ENCODE results near the gene PSMG3.

Gene PSMG3

GRCh38 chr7:1591876-1592275 lies 22.0 kb upstream of the PSMG3 start:
- DNase-seq: no peak
- no peak for TF ChIP-seq CTCF (IDR thresholded peaks at IDR 0.05)
- H3K4me3 Mint-ChIP-seq: no peak overlapping the region
- peaks cover 26% of the 10 kb centered on the region for H3K27me3 Mint-ChIP-seq (ENCODE audit: low read depth, poor library complexity)
- peaks cover 5% of the 10 kb centered on the region for H3K36me3 Mint-ChIP-seq (ENCODE audit: low read depth)
- H3K27ac Mint-ChIP-seq: no peak overlapping the region
- peaks cover 15% of the 10 kb centered on the region for H3K9me3 Mint-ChIP-seq
- peaks cover 26% of the 10 kb centered on the region for H3K4me1 Mint-ChIP-seq

- no peak overlapping the region for H3K4me3 Mint-ChIP-seq
- TF ChIP-seq CTCF (IDR thresholded peaks at IDR 0.05): no peak
- H3K27me3 Mint-ChIP-seq (ENCODE audit: low read depth, poor library complexity): peaks cover 26% of the 10 kb centered on the region
- DNase-seq: no peak
- peaks cover 15% of the 10 kb centered on the region for H3K9me3 Mint-ChIP-seq
- H3K36me3 Mint-ChIP-seq (ENCODE audit: low read depth): peaks cover 5% of the 10 kb centered on the region
- H3K4me1 Mint-ChIP-seq: peaks cover 22% of the 10 kb centered on the region
- H3K27ac Mint-ChIP-seq: no peak overlapping the region
Measured at GRCh38 chr7:1591396-1591795, 21.6 kb upstream of the PSMG3 start.

GRCh38 chr7:1590887-1591286 lies 21.1 kb upstream of the PSMG3 start:
- Mint-ChIP-seq H3K27me3 (ENCODE audit: low read depth, poor library complexity) (peaks cover 21% of the 10 kb centered on the region), H3K36me3 (ENCODE audit: low read depth) (peaks cover 5% of the 10 kb centered on the region), H3K4me3 (no peak overlapping the region), H3K4me1 (peaks cover 22% of the 10 kb centered on the region), H3K9me3 (peaks cover 15% of the 10 kb centered on the region), H3K27ac (no peak overlapping the region)
- DNase-seq: no peak
- TF ChIP-seq CTCF (IDR thresholded peaks at IDR 0.05): no peak

GRCh38 chr7:1590476-1590875 lies 20.6 kb upstream of the PSMG3 start:
- no peak for DNase-seq
- Mint-ChIP-seq H3K27ac (no peak overlapping the region), H3K4me1 (peaks cover 22% of the 10 kb centered on the region), H3K4me3 (no peak overlapping the region), H3K9me3 (peaks cover 15% of the 10 kb centered on the region), H3K36me3 (ENCODE audit: low read depth) (peaks cover 5% of the 10 kb centered on the region), H3K27me3 (ENCODE audit: low read depth, poor library complexity) (peaks cover 20% of the 10 kb centered on the region)
- TF ChIP-seq CTCF (IDR thresholded peaks at IDR 0.05): no peak

- Mint-ChIP-seq H3K4me1 (peaks cover 27% of the 10 kb centered on the region), H3K27ac (no peak overlapping the region), H3K27me3 (ENCODE audit: low read depth, poor library complexity) (peaks cover 17% of the 10 kb centered on the region), H3K36me3 (ENCODE audit: low read depth) (peaks cover 5% of the 10 kb centered on the region), H3K9me3 (peaks cover 15% of the 10 kb centered on the region), H3K4me3 (no peak overlapping the region)
- DNase-seq: no peak
- TF ChIP-seq CTCF (IDR thresholded peaks at IDR 0.05): no peak
Measured at GRCh38 chr7:1588978-1589377, 19.1 kb upstream of the PSMG3 start.

GRCh38 chr7:1587738-1588137 lies 17.9 kb upstream of the PSMG3 start:
- no peak for DNase-seq
- Mint-ChIP-seq H3K4me1 (peaks cover 25% of the 10 kb centered on the region), H3K36me3 (ENCODE audit: low read depth) (peaks cover 5% of the 10 kb centered on the region), H3K9me3 (peaks cover 18% of the 10 kb centered on the region), H3K27me3 (ENCODE audit: low read depth, poor library complexity) (peaks cover 13% of the 10 kb centered on the region), H3K27ac (no peak overlapping the region), H3K4me3 (no peak overlapping the region)
- TF ChIP-seq CTCF (IDR thresholded peaks at IDR 0.05): no peak

Data from nephron progenitor cell (in vitro differentiated cells).